Measurements from ENCODE around the gene YPEL1.

- no peak for TF ChIP-seq CTCF (IDR thresholded peaks at IDR 0.05)
- no peak for TF ChIP-seq POLR2A (IDR thresholded peaks at IDR 0.05)
Measured at GRCh38 chr22:21755851-21756284, 20.3 kb upstream of the YPEL1 start.

All from esophagus squamous epithelium (tissue), 4 donors.